AG08395 (cell line): ENCODE data around the gene ZPBP2.

Experiments used
- DNase-seq: peaks from one replicate; pipeline ENCODE4 v3.0.0; 2012; ENCODE audit warnings: mixed read lengths, low spot score

ZPBP2 gene

GRCh38 chr17:39913989-39914388 is 46.0 kb downstream of the ZPBP2 start:
- no peak for DNase-seq

DNA sequence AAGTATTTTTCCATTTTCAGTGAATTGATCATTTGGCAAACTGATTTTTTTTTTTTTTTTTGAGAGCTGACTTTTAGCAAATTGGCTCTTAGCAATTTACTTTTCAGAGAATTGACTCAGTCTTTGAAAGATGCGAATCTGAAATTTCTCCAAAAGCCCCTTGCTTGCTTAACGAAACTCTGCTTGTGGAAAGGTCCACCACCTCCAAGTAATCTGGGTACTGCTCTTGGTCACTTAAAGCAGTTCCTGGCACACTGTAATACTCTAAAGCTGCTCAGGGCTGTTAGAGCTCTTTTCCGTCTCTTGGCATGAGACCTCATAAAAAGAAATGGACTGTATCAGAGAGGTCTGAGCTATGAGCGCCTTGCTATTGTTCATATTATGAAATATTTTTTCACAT is 47.6 kb downstream of the ZPBP2 start:
- no peak for DNase-seq

DNA sequence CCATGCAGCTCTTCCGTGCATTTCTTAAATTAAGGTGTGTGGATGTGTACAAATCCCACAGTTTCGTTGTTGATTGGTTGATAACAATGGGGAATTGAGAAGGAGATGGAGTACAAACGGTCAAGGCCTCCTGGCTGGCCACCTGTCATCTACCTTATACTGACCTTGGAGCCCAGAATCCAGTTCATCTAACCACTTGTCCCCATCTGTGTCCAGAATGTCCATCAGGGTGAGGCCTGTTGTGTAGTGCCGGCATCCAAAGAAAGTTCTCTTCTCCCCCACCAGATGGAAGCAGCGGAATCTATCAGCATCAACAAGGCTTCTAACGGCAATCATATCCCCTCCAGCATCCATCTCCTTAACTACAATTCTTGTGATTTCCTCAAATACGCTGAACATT is 48.9 kb downstream of the ZPBP2 start:
- peak; percentile 22 for DNase-seq

DNA sequence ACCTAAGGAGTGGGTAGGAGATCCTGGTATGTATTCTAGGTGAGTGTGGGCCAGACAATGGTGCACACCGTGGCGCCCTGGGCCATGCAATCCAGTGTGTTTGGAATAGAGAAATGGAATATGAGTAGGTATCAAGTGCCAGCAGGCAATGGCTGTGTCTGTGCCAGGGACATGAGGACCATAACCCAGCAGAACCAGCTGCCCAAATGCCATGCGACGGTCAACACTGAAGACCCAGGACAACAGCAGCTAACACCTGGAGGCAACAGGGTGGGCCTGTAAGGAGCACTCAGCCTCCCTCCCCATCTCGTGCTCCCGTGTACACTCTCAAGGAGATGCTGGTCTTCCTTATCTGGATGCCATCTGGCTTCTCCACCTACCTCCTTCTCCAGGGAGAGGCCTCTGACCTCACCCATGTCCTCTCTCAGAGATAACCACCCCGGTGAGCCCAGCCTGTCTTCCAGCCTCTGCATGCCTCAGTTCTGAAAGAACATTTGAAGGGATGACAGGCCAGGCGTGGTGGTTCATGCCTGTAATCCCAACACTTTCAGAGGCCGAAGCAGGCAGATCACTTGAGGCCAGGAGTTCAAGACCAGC is 51.2 kb downstream of the ZPBP2 start:
- no peak for DNase-seq

DNA sequence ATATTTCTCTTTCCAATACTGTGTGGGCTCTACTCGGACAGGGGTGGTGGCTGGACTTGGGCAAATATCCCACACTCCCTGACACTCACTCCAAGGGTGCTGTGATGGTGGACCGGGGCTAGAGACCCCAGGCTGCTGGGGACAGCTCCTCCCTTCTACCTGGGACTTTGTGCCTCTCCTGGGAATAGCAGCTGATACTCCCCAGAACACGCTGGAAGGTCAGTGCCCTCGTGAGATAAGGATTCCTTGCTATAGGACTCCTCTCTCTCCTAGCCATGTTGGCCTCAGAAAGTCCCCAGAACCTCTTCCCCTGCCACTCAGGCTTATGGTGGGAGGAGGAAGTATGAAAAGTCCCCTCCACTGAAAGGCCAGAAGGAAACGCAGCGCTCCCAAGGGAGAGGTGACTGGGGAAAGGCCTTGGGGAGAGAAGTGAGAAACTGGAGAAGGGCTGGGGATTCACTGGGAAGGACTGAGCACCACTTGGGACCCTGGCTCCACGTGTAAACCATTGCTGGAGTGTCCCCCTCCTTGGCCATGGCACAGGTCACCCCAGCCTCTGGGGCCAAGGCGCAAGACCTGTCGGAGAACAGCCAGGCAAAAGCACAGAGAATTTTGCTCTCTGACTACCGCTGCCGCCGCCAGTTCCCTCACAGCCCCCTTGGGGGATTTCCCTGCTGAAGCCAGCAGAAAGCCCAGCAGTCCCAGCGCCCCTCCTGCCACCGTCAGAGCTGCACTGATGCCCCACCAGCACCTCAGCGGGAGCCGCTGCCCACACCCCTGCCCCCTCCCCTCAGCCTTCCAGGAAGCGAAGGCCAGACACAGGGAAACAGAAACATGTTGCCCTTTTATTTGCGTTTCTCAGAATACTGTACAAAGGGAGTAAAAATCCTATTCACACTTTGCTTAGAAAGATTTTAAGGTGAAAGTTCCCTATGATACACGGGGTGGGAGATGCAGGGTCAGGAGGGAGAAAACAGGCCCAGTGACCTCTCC is 52.5 kb downstream of the ZPBP2 start:
- no peak for DNase-seq

DNA sequence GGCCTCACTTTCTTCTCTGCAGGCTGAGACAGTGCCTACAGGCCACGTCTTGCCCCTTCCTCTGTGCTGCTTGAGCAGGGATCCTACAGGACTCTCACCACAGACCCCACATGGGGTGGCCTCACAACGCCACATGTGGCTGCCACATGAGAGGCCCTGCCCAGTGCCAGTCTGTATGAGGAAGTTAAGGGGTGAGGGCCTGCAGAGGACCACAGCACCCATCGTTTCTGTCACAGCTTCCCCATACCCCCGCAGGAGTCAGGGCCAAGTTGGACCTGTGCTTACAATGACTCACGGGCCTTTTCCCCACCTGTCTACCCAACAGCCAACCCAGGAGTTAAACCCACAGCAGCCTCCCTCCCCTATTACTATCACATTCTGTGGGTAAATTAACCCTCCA is 53.3 kb downstream of the ZPBP2 start:
- DNase-seq: no peak

DNA sequence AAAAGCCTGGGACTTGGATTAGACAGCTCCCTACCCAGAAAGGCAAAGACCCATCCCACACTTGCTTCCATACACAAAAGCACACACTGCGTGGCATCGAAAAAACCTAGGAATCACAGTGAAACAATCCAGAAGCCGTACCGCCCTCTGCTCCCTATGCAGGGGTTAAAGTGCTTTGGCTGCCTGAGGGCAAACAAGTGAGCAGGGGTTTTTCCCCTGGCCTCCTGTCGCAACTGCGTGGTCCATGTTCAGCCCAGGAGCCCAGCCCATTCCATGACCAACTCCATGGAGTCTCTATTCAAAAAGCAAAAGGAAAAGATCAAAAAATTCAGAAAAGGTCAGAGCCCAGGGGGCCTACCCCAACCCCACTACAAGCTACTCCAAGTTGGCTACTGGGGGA is 54.0 kb downstream of the ZPBP2 start:
- DNase-seq: no peak

DNA sequence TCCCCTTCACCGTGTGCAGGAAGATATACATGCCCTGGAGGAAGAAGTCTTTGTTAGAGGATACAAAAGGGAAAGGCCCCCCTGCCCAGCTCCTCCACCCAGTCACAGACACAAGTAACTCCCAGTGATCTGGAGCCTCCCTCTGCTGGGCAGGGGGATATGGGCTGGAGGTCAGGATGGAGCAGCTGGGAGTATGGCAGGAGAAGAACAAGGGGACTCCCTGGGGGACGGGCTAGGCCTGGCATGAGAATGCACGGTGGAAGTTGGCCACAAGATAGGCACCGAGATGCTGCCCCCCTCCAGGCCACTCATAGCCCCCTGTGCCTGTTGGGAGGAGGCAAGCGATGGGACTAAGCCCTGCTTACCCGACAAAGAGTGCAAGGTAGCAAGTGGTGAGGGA is 55.2 kb downstream of the ZPBP2 start:
- DNase-seq: no peak

DNA sequence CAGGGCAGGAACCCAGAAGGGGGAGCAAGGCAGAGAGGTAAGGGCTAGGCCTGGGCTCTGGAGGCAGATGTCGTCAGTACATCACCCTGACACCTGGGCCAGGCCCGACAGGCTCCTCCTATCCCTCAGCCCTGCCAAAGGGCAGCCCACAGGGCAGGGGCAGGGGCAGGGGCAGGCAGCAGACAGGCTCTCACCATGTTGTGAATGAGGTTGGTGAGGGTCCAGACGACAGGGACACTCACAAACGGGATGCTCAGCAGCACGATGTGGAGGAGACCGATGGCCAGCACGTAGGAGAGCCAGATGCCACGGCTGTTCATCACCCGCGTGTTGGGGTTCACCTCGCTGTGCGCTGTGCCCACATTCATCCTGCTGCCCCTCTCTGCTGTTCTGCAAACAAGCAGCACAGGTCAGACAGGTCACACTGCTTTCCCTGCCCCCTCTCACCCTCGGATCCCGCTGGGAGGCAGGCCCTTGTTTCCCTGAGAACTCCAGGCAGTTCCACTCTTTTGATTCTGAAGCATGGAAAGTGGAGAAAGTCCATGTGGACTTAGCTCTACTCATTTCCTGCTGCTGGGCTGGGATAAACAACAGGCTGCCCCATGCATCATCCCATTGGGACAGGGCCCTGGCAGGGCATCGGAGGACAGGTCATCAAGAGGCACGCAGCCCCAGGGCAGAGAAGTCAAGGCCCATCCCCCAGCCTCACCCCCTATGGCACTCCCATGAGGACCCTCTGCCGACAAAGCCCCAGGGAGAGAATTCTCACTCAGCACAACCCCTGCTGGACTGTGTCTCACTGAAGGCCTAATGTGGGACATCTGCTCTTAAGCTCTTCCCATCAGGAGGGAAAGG is 56.1 kb downstream of the ZPBP2 start:
- peak; percentile 31 for DNase-seq

DNA sequence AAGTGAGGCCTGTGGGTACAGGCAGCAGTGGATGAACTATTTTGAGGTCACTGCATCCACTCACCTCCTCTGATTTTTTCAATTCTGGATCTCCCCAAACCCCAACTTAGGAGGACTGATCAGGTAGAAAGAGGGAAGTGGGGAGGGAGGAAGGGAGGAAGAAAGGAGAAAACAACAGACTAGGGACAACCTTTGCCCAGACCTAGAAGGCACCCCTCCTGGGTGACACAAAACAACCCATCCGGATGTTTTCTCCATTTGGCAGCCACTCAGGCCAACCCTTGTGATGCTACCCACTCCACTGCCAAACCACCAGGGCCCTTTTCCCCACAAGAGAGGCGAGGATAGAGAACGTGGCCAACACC is 56.7 kb downstream of the ZPBP2 start:
- DNase-seq: no peak

DNA sequence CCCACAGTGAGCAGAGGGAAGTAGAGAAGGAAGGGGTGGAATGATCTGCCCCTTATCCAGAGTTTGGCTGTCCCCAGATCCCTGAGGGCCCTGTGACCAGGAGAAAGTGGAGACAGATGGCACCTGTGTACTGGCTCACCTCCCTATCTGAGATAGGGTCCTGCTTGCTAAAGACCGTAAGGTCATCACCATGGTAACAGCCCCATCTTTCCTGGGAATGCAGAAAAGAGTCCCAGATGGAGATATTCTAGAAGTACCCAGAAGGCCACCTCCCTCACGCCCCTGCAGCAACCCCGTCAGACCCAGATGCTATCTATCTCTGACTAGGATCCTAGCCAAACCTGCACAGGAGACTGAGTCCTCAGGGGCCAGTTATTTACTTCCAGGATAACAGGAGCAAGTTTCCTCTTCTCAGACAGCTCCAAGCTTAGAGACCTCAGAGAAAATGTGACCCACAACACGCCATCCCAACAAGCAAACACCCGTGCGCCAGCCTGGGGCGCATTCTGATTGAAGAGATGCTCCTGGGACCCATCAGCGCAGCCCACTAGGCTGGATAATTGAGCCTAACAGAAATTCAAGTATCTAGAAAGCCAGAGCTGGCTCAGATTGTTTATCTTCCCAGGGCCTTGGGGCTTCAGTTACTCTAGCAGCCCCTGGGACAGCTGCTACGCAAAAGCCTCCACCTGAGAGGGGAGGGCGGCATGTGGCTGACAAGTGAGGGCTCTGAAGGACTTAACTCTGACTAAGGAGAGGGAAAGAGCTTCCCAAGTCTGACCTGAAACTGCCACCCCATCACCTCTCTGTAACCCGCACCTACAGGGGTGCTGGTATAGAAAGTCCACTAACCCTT is 57.5 kb downstream of the ZPBP2 start:
- DNase-seq: no peak

DNA sequence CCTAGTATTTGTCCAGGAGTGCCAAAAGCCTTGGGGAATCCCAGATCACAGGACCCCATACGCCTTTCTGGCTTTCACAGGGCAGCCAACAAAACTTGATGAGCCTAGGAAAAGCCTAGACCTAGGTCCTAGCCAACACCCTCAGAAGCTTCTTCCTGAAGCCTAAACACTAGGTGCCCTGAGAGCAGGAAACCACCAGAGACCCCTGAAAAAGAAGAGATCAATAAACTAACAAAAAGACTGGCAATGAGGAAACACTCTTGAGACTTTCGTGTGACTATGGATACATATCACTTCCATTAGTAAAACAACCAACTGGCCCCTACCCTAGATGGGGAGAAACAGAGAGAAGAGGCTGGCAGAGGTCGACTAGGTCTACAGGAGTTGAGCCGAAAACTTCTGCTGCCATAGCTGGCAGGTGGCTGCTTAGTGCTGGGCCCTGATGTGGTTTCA is 58.2 kb downstream of the ZPBP2 start:
- no peak for DNase-seq

DNA sequence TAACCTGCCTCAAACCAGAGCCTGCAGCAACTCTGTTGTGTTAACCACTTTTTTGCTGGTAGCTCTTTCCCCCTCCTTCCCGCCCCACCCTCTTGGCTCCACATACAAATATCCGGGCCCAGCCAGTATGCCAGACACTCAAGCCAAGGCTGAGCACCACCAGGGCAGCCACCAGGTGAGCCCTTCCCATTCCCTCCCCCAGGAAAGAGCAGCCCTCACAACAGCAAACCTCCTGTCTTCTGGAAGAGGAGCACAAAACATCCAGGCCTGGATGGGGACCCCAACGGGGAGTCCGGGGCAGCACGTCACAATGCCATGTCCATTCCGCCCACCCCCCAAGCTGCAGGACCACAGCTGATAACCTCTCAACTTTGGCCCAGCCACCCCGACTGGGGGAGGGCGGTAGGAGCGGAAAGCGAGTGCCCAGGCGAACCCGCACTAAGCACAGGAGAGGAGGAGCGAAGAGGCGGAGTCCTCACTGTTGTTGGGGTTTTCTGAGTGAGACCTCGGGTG is 58.6 kb downstream of the ZPBP2 start:
- DNase-seq: peak; percentile 27
